Endodermal cell (in vitro differentiated cells): ENCODE data around the gene CYBC1. TPM values are rescaled to one million over a fixed set of nuclear protein-coding genes. Genes with fewer than 3 reads are reported as not detected.
"Not testable (repeated sequence)": the region's sequence is repeated elsewhere in the genome, so short reads cannot be mapped to it uniquely, and the experiment has no call there.

Source experiments
- DNase-seq: peaks from one replicate; pipeline ENCODE4 v3.0.0-alpha.2; 2017
- H3K27ac ChIP-seq: 2 replicates; pipeline ENCODE4 v1.5.1; 2013; ENCODE audit warnings: mild to moderate bottlenecking, low read depth, low read length, moderate library complexity
- H3K27me3 ChIP-seq: 2 replicates; pipeline ENCODE4 v1.6.1; 2013; ENCODE audit warnings: mild to moderate bottlenecking, low read length, moderate library complexity; ENCODE audit not compliant: insufficient read depth, control insufficient read depth, poor library complexity, severe bottlenecking
- H3K36me3 ChIP-seq: 2 replicates; pipeline ENCODE4 v1.7.0; 2013; ENCODE audit warnings: mild to moderate bottlenecking, low read length, moderate library complexity; ENCODE audit not compliant: control insufficient read depth, insufficient read depth
- H3K4me1 ChIP-seq: one replicate; pipeline ENCODE4 v1.7.0; 2013; ENCODE audit warnings: low read length; ENCODE audit not compliant: control insufficient read depth, insufficient read depth
- H3K4me3 ChIP-seq: 2 replicates; pipeline ENCODE4 v1.5.1; 2013; ENCODE audit warnings: mild to moderate bottlenecking, low read length, moderate library complexity
- H3K9ac ChIP-seq: 2 replicates; pipeline ENCODE4 v1.6.1; 2013; ENCODE audit warnings: mild to moderate bottlenecking, low read length, moderate library complexity; ENCODE audit not compliant: poor library complexity, severe bottlenecking; ENCODE audit errors: extremely low read depth
- H3K9me3 ChIP-seq: 2 replicates; pipeline ENCODE4 v1.6.1; 2013; ENCODE audit warnings: mild to moderate bottlenecking, low read length, moderate library complexity; ENCODE audit not compliant: control insufficient read depth
- H3K27ac Mint-ChIP-seq: 2 replicates; pipeline ENCODE4 v1.8.0; 2020; ENCODE audit warnings: mixed read lengths
- H3K27me3 Mint-ChIP-seq: 2 replicates; pipeline ENCODE4 v1.8.0; 2021; ENCODE audit warnings: mild to moderate bottlenecking, mixed read lengths; ENCODE audit not compliant: insufficient read depth
- H3K36me3 Mint-ChIP-seq: 2 replicates; pipeline ENCODE4 v1.8.0; 2020; ENCODE audit warnings: low read depth, mixed read lengths
- H3K4me1 Mint-ChIP-seq: 2 replicates; pipeline ENCODE4 v1.8.0; 2020; ENCODE audit warnings: mixed read lengths
- H3K4me3 Mint-ChIP-seq: 2 replicates; pipeline ENCODE4 v1.8.0; 2020; ENCODE audit warnings: mild to moderate bottlenecking, moderate library complexity, mixed read lengths
- H3K9me3 Mint-ChIP-seq: 2 replicates; pipeline ENCODE4 v1.8.0; 2020; ENCODE audit warnings: mild to moderate bottlenecking, mixed read lengths
- WGBS, 2 experiments: methylation state at CpG; one replicate each; pipeline versions ENCODE4 v1.1.5 to v1.1.7; 2013; ENCODE audit warnings: missing lambda C conversion rate in 2 of 2, mixed read lengths in 1 of 2; ENCODE audit not compliant: insufficient coverage in 1 of 2, insufficient read length in 1 of 2; 5-methylcytosine and 5-hydroxymethylcytosine counted together
- total RNA-seq, 2 donors: library from RNA; stranded (reverse); fragmentation: NEBNext Ultra II Directional in 1 of 2; extraction: Animal tissue kit (Norgen Biotek cat#: 25700) in 1 of 2; gene quantifications; 2 replicates in 1 of 2; 3 replicates in 1 of 2; pipeline ENCODE4 v1.2.1, GENCODE V29; 2021
- TF ChIP-seq, protein P1 (sequence below): fragments of 200-600 bp; sonication (generic); conservative IDR thresholded peaks from 2 replicates; pipeline ENCODE4 v1.5.0; 2021; ENCODE audit warnings: antibody characterized with exemption, mild to moderate bottlenecking

The CYBC1 gene
- total RNA-seq, 2 donors from 2014 or later = 71.2 to 88.5 TPM

DNA sequence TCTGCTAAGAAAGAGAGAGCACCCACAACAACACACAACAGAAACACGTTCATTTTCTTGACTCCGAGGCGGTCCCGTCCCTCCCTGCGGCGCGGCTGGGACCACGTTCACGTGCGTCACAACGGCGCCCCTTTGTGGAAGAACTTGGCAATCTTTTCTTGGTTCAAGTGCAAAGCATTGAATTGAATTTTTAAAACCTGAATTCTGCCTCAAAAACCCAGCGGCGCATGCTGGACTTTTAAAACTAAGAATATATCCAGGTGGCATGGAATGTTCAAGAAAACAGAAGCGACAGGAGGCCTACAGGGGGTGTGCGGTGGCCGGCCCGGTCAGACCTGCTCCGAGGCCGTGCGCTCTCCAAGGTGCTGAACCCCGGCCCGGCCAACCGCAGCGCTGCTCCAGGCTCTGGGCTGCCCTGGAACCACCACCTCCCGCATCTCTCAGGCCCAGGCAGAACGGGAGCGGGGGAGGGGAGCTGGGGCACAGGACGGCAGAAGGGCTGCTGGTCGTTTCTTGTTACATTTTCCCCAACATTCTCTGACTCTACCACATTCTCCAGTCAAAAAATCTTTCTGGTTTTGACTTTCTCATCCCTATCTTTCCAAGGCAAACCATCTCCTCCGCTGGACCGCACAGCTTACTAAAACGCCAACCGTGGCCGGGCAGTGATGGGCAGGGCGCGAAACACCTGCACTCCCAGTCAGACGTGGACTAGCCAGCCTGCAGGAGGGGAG, 35.8 kb downstream of the CYBC1 start:
- no peak overlapping the region for H3K27ac Mint-ChIP-seq
- Histone ChIP-seq H3K36me3 (peaks cover 4% of the 10 kb centered on the region), H3K9ac (no peak overlapping the region), H3K4me1 (no peaks in the 10 kb centered on the region), H3K4me3 (no peak overlapping the region), H3K27ac (no peak overlapping the region), H3K9me3 (no peaks in the 10 kb centered on the region), H3K27me3 (no peaks in the 10 kb centered on the region)
- WGBS, 2 experiments = 13 to 32% methylated on average over 18 to 38 of the region's 38 CpGs
- TF ChIP-seq, protein P1, sequence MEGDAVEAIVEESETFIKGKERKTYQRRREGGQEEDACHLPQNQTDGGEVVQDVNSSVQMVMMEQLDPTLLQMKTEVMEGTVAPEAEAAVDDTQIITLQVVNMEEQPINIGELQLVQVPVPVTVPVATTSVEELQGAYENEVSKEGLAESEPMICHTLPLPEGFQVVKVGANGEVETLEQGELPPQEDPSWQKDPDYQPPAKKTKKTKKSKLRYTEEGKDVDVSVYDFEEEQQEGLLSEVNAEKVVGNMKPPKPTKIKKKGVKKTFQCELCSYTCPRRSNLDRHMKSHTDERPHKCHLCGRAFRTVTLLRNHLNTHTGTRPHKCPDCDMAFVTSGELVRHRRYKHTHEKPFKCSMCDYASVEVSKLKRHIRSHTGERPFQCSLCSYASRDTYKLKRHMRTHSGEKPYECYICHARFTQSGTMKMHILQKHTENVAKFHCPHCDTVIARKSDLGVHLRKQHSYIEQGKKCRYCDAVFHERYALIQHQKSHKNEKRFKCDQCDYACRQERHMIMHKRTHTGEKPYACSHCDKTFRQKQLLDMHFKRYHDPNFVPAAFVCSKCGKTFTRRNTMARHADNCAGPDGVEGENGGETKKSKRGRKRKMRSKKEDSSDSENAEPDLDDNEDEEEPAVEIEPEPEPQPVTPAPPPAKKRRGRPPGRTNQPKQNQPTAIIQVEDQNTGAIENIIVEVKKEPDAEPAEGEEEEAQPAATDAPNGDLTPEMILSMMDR = peak; percentile 93
- no peaks in the 10 kb centered on the region for H3K4me1 Mint-ChIP-seq
- no peak overlapping the region for H3K4me3 Mint-ChIP-seq
- peaks cover 4% of the 10 kb centered on the region for H3K36me3 Mint-ChIP-seq
- no peaks in the 10 kb centered on the region for H3K27me3 Mint-ChIP-seq
- H3K9me3 Mint-ChIP-seq = no peaks in the 10 kb centered on the region
- DNase-seq = peak; percentile 98

DNA sequence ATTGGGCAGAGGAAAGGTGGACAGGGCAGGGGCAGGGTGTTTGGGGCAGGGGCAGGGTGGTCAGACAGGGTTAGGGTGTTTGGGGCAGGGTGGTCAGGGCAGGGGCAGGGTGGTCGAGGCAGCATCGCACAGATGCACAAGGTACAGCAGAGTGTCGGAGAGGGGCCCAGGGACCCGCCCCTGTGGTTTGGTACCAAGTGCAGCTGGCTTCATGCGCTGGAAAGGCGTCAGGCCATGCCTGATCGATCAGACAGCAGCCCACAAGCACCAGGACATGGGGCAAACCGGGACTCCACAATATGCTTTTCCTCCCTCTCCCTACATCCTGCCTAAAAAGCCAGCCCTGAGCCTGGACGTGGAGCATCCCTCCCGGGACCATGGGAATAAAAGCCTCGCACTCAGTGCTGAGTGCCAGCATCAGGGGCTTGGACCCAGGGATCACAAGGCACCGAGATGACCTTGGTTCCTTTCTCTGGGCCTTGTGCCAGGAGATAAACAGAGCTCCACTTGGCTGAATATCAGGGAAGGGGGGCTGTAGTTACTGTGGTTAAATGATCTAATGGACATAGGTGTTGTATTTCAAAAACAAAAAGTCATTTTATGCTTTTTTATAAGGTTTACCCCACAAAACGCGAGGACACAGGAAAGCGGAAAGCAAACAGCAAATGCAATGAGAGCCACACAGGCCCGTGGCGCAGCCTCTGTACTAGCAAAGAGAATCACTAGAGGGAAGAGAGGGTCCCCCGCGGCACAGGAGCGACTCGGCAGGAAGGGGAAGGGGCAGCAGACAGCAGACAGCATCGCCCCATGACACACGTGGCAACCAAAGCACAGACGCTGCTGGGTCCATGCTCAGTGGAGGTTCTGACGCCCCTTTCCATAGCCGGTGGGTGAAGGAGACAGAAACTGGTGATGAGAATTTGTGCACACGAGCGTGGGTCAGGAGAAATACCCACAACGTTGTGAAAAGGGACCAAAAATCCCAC, 37.7 kb downstream of the CYBC1 start:
- H3K27me3 ChIP-seq = no peaks in the 10 kb centered on the region
- no peak overlapping the region for H3K4me3 Mint-ChIP-seq
- 94 to 96% methylated on average over 18 to 29 of the region's 29 CpGs for WGBS, 2 experiments
- H3K36me3 ChIP-seq = peaks cover 4% of the 10 kb centered on the region
- no peaks in the 10 kb centered on the region for H3K4me1 Mint-ChIP-seq
- no peak overlapping the region for H3K27ac ChIP-seq
- no peaks in the 10 kb centered on the region for H3K27me3 Mint-ChIP-seq
- no peaks in the 10 kb centered on the region for H3K4me1 ChIP-seq
- no peaks in the 10 kb centered on the region for H3K9me3 Mint-ChIP-seq
- H3K36me3 Mint-ChIP-seq = peaks cover 3% of the 10 kb centered on the region
- no peak overlapping the region for H3K27ac Mint-ChIP-seq
- no peak overlapping the region for H3K4me3 ChIP-seq
- no peak overlapping the region for H3K9ac ChIP-seq
- no peak for DNase-seq
- TF ChIP-seq, protein P1 = no peak
- no peaks in the 10 kb centered on the region for H3K9me3 ChIP-seq

DNA sequence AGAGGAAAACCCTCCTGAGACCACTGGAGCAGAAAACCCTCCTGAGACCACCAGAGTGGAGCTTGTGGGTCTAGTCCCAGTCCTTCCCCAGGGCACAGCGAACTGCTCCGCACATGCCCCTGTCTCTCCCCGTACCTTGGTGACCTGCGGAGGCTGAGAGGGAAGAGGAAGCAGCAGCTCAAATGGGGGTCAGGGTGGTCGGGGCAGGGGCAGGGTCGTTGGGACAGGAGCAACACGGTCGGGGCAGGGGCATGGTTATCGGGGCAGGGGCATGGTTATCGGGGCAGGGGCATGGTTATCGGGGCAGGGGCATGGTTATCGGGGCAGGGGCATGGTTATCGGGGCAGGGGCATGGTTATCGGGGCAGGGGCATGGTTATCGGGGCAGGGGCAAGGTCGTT, 38.5 kb downstream of the CYBC1 start:
- not testable (repeated sequence) for H3K36me3 ChIP-seq, H3K9me3 ChIP-seq, DNase-seq, H3K9me3 Mint-ChIP-seq, H3K27me3 ChIP-seq, H3K27me3 Mint-ChIP-seq, H3K4me3 Mint-ChIP-seq, H3K4me1 ChIP-seq, H3K36me3 Mint-ChIP-seq, H3K9ac ChIP-seq, H3K27ac ChIP-seq, H3K27ac Mint-ChIP-seq, H3K4me3 ChIP-seq, H3K4me1 Mint-ChIP-seq
- 94% methylated on average over 15 of the region's 16 CpGs; no CpG with 5 or more reads in 1 of the 2 experiments for WGBS, 2 experiments
